ENCODE results near the gene AK4. TPM values are rescaled to one million over a fixed set of nuclear protein-coding genes. Genes with fewer than 3 reads are reported as not detected.

Gene AK4
- total and polyA plus RNA-seq, 2 of the 8 experiments (the other 6 are each of a cell fraction or from before 2014, with no cell fraction given) = 64.5 to 175 TPM

- TF ChIP-seq GTF2F1 (IDR thresholded peaks at IDR 0.05; ENCODE audit: borderline replicate concordance, low read depth, low read length) (no peak), CREB1 (IDR thresholded peaks at IDR 0.05) (no peak), SRF (IDR thresholded peaks at IDR 0.05; ENCODE audit: low read depth, low read length) (no peak)
These were observed 41.6 kb downstream of the AK4 start (continued) for GRCh38 chr1:65189576-65190115.

Measured in H1 (cell line).